Activated T-helper 1 cell treated with anti-CD3 and anti-CD28 coated beads, Interleukin-12 subunit alpha, Interleukin-12 subunit beta, Interleukin-2, Interleukin-4 antibody, amounts not matched to agents 30 ng/mL and 10 ng/mL and 1 ng/mL, durations not matched to agents 14 hours and 24 hours and 36 hours (primary cell): Measurements from ENCODE around the gene AP3S1. TPM values are rescaled to one million over a fixed set of nuclear protein-coding genes. Genes with fewer than 3 reads are reported as not detected.
"Not testable (repeated sequence)": the region's sequence is repeated elsewhere in the genome, so short reads cannot be mapped to it uniquely, and the experiment has no call there.

ENCODE experiments used
- DNase-seq: peaks from one replicate; pipeline ENCODE4 v3.0.0; 2021; ENCODE audit warnings: low spot score
- H3K27ac Mint-ChIP-seq: one replicate; pipeline ENCODE4 v1.8.0; 2021; ENCODE audit warnings: mild to moderate bottlenecking, mixed read lengths
- H3K27me3 Mint-ChIP-seq: one replicate; pipeline ENCODE4 v1.8.0; 2022; ENCODE audit warnings: mild to moderate bottlenecking, moderate library complexity, mixed read lengths; ENCODE audit not compliant: insufficient read depth
- H3K36me3 Mint-ChIP-seq: one replicate; pipeline ENCODE4 v1.8.0; 2021; ENCODE audit warnings: low read depth, mixed read lengths
- H3K4me1 Mint-ChIP-seq: one replicate; pipeline ENCODE4 v1.8.0; 2021; ENCODE audit warnings: low read depth, mixed read lengths
- H3K4me3 Mint-ChIP-seq: one replicate; pipeline ENCODE4 v1.8.0; 2021; ENCODE audit warnings: mild to moderate bottlenecking, moderate library complexity, mixed read lengths
- H3K9me3 Mint-ChIP-seq: one replicate; pipeline ENCODE4 v1.8.0; 2021; ENCODE audit warnings: mixed read lengths
- intact Hi-C: fragments of 100-400 bp; cut with micrococcal nuclease; formaldehyde crosslinking; loops from one replicate; pipeline ENCODE4 v1.15.1; 2024
- total RNA-seq: library from RNA; stranded (reverse); gene quantifications from 2 replicates; pipeline ENCODE4 v1.2.3, GENCODE V29; 2022

Gene AP3S1
- 49.7 and 53.5 TPM in 2 replicates for total RNA-seq

DNA sequence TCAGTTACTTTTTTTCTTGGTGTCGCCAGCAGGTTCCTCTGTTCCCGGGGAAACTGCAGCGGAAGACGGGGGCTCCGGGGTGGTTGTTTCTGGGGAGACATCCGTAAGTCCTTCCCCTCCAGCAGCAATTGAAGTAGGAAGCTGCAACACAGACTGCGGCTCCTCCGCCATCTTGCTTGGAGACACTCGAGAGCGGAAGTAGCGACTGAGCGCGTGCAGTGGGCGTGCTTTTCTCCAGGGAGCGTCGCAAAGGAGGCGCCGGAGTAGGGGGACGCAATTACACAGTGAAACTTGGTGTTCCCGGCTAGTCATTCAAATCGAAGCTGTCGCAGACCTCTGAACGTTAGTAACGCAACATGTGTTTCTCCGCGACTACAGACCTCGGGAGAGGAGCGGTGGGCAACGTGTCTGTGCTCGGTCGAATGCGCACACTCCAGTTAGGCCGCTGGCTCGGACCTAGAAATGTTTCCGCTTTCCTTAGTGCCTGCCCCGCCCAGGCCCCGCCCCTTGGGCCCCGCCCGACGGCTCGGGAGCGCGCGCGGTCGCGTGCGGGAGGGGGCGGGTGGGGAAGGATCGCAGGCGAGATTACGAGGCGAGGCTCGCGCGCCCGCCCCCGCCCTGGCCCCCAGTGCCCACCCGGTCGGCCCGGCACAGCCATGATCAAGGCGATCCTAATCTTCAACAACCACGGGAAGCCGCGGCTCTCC, at the start of gene AP3S1, which contains the start of gene ATG12:
AP3S1 (plus strand) TSS at position 554 of the 707 bp plus-strand sequence; CDS start at position 657, 103 bp downstream.
ATG12 (minus strand) TSS at position 184 of the 707 bp plus-strand sequence; CDS start at position 171, 13 bp downstream.
- Mint-ChIP-seq H3K4me1 (peaks cover 52% of the 10 kb centered on the region), H3K9me3 (no peaks in the 10 kb centered on the region), H3K27ac (peak within 1 kb of the TSS; percentile 99), H3K4me3 (peak within 1 kb of the TSS; percentile 98), H3K36me3 (peaks cover 25% of the 10 kb centered on the region), H3K27me3 (no peaks in the 10 kb centered on the region)
- peak; percentile 87 for DNase-seq
- intact Hi-C loops, result loop anchor here (1.0 to 2.0 kb wide), 9 partner anchors 10 to 672 kb away; partner anchors contain the start of genes COMMD10, FEM1C, PGGT1B and TMED7

DNA sequence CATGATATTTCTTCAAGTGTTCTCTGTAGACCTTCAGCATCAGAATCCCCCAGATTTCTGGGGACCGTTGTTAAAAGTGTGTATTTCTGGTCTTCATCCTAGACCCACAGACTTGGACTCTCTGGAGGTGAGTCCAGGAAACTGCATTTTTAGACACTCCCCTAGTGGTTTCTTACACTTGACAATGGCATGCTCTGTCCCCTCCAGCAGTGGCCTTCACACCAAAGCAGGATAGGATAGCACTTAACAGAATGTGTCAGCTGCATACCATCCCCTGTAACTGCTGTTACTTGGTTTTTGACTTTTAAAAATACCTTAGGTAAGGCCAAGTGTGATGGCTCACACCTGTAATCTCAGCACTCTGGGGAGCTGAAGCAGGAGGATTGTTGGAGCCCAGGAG, 46.0 kb upstream of the AP3S1 start:
- no peaks in the 10 kb centered on the region for H3K9me3 Mint-ChIP-seq
- H3K4me1 Mint-ChIP-seq, result no peaks in the 10 kb centered on the region
- intact Hi-C loops, result no loop called here
- H3K36me3 Mint-ChIP-seq, result no peaks in the 10 kb centered on the region
- no peak overlapping the region for H3K27ac Mint-ChIP-seq
- peaks cover 22% of the 10 kb centered on the region for H3K27me3 Mint-ChIP-seq
- H3K4me3 Mint-ChIP-seq, result no peak overlapping the region
- no peak for DNase-seq

- intact Hi-C loops, result no loop called here
- H3K4me3 Mint-ChIP-seq, result no peak overlapping the region
- H3K27ac Mint-ChIP-seq, result no peak overlapping the region
- no peak for DNase-seq
- peaks cover 19% of the 10 kb centered on the region for H3K27me3 Mint-ChIP-seq
- no peaks in the 10 kb centered on the region for H3K4me1 Mint-ChIP-seq
- H3K9me3 Mint-ChIP-seq, result no peaks in the 10 kb centered on the region
- no peaks in the 10 kb centered on the region for H3K36me3 Mint-ChIP-seq
Measured at GRCh38 chr5:115796656-115797055, 45.1 kb upstream of the AP3S1 start.

DNA sequence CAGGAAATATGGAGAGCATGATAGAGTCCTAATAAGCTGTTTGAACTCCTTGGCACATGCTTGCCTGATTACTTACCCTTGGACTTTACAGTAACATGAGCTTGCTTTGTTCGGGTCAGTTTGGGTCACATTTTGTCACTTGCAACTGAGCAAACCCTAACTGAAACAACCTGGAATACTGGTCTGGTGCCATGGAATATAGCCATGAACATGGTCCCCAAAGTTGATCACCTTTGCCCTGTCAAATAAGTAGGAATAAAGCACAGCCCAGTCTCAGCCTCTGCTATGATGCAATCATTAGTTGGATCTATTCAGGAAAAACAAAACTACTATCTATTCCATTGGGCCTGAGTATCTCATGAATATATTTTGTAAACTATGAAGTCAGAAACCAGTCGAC, 43.5 kb upstream of the AP3S1 start:
- no peak for DNase-seq
- intact Hi-C loops, result no loop called here
- Mint-ChIP-seq H3K9me3 (no peaks in the 10 kb centered on the region), H3K4me3 (no peak overlapping the region), H3K4me1 (no peaks in the 10 kb centered on the region), H3K27me3 (peaks cover 9% of the 10 kb centered on the region), H3K36me3 (no peaks in the 10 kb centered on the region), H3K27ac (no peak overlapping the region)

- Mint-ChIP-seq H3K27me3 (peaks cover 6% of the 10 kb centered on the region), H3K36me3 (peaks cover 3% of the 10 kb centered on the region), H3K4me3 (no peak overlapping the region)
Measured at GRCh38 chr5:115800108-115800507, 41.6 kb upstream of the AP3S1 start.

DNA sequence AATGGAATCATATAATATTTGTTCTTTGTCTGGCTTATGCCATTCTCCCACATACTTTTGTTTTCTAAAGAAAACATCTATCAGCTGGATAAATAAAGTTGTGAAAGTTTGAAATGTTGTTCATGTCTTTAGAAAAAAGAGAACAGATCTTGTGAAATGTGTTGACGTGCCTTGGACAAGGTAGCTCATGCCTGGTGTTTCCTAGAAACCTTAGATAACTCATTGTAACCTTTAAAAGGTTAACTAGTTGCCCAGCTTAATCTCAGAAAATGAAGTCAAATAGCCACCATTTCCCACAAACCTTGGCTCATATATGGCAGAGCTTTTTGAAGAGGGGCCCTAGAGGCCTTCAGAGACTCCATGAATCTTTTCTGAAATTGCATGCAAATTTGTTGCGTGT, 40.6 kb upstream of the AP3S1 start:
- Mint-ChIP-seq H3K4me3 (no peak overlapping the region), H3K9me3 (no peaks in the 10 kb centered on the region), H3K36me3 (peaks cover 3% of the 10 kb centered on the region), H3K27me3 (peaks cover 6% of the 10 kb centered on the region), H3K4me1 (peaks cover 1% of the 10 kb centered on the region), H3K27ac (no peak overlapping the region)
- intact Hi-C loops, result no loop called here
- no peak for DNase-seq

More at GRCh38 chr5:115800108-115800507, 41.6 kb upstream of the AP3S1 start:
- Mint-ChIP-seq H3K4me1 (no peaks in the 10 kb centered on the region), H3K27ac (no peak overlapping the region), H3K9me3 (no peaks in the 10 kb centered on the region)
- DNase-seq, result no peak
- intact Hi-C loops, result no loop called here

- Mint-ChIP-seq H3K9me3 (no peaks in the 10 kb centered on the region), H3K4me3 (no peak overlapping the region), H3K27me3 (peaks cover 6% of the 10 kb centered on the region), H3K27ac (no peak overlapping the region), H3K36me3 (peaks cover 3% of the 10 kb centered on the region), H3K4me1 (peaks cover 9% of the 10 kb centered on the region)
- intact Hi-C loops, result no loop called here
- DNase-seq, result no peak
Measured at GRCh38 chr5:115801984-115802383, 39.8 kb upstream of the AP3S1 start.

GRCh38 chr5:115806986-115807653, 34.6 kb upstream of the AP3S1 start:
- intact Hi-C loops, result no loop called here
- H3K4me1 Mint-ChIP-seq, result peaks cover 55% of the 10 kb centered on the region
- peaks cover 6% of the 10 kb centered on the region for H3K36me3 Mint-ChIP-seq
- no peaks in the 10 kb centered on the region for H3K9me3 Mint-ChIP-seq
- DNase-seq, result no peak
- no peak overlapping the region for H3K4me3 Mint-ChIP-seq
- H3K27ac Mint-ChIP-seq, result no peak overlapping the region
- peaks cover 11% of the 10 kb centered on the region for H3K27me3 Mint-ChIP-seq

DNA sequence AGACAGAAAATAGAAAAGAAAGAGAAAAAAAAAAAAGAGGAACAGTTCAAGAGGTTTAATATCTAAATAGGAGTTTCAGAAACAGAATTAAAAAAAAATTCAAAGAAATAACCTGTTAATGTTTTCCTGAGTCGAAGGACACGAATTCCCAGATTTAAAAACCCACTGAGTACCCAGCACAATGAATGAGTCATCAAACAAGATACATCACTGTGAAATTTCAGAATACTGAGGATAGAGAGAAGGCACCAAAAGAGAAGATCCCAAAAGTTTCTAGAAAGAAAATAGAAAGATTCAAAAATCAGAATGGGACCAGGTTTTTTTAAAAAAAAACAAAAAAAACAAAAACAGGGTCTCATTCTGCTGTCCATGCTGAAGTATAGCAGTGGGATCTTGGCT, 34.1 kb upstream of the AP3S1 start:
- intact Hi-C loops, result no loop called here
- Mint-ChIP-seq H3K9me3 (no peaks in the 10 kb centered on the region), H3K27me3 (peaks cover 13% of the 10 kb centered on the region), H3K4me1 (peaks cover 55% of the 10 kb centered on the region), H3K27ac (no peak overlapping the region), H3K4me3 (no peak overlapping the region), H3K36me3 (peaks cover 6% of the 10 kb centered on the region)
- DNase-seq, result no peak

DNA sequence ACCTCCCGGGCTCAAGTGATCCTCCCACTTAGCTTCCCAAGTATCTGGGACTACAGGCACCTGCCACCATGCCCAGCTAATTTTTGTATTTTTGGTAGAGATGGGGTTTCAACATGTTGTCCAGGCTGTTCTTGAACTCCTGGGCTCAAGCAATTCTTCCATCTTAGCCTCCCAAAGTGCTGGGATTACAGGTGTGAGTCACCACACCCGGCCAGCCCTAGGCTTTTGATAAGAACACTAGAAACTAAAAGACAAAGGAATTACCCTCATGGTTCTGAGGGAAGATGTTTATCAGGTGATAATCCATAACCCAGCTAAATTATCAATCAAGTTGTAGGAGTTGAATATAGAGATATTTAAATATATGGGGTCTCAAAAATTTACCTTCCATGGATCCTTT, 33.7 kb upstream of the AP3S1 start:
- peaks cover 55% of the 10 kb centered on the region for H3K4me1 Mint-ChIP-seq
- DNase-seq, H3K36me3 Mint-ChIP-seq, intact Hi-C loops, H3K27ac Mint-ChIP-seq, H3K9me3 Mint-ChIP-seq, H3K4me3 Mint-ChIP-seq: not testable (repeated sequence)
- peaks cover 12% of the 10 kb centered on the region for H3K27me3 Mint-ChIP-seq

- Mint-ChIP-seq H3K27ac (no peak overlapping the region), H3K9me3 (no peaks in the 10 kb centered on the region), H3K36me3 (peaks cover 3% of the 10 kb centered on the region), H3K27me3 (peaks cover 27% of the 10 kb centered on the region), H3K4me1 (peaks cover 70% of the 10 kb centered on the region), H3K4me3 (no peak overlapping the region)
- intact Hi-C loops, result no loop called here
- DNase-seq, result no peak
Measured at GRCh38 chr5:115809946-115810345, 31.8 kb upstream of the AP3S1 start.

DNA sequence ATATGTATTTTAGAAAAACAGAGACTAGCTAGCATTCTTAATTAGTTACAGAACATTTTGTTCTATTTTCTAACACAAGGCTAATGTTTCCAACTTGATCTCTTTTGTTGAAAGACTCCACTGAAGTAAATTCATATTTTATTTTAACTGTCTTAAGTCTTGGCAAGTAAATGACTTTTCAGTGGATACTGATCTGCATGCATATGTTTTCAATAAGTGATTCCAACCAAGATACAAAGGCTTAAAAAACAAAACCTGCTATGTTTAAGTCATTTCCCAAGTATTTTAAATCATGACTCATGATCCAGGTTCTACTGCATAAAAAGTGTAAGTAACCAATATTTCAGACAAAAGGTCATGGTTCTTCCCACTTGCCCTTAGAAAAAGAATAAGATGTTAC, 31.0 kb upstream of the AP3S1 start:
- Mint-ChIP-seq H3K36me3 (peaks cover 3% of the 10 kb centered on the region), H3K27me3 (peaks cover 35% of the 10 kb centered on the region), H3K27ac (no peak overlapping the region), H3K9me3 (no peaks in the 10 kb centered on the region), H3K4me1 (peaks cover 77% of the 10 kb centered on the region), H3K4me3 (no peak overlapping the region)
- intact Hi-C loops, result no loop called here
- DNase-seq, result no peak

GRCh38 chr5:115811406-115811805, 30.3 kb upstream of the AP3S1 start:
- H3K4me1 Mint-ChIP-seq, result peaks cover 78% of the 10 kb centered on the region
- intact Hi-C loops, result no loop called here
- H3K27ac Mint-ChIP-seq, result no peak overlapping the region
- DNase-seq, result no peak
- peaks cover 3% of the 10 kb centered on the region for H3K36me3 Mint-ChIP-seq
- peaks cover 39% of the 10 kb centered on the region for H3K27me3 Mint-ChIP-seq
- H3K9me3 Mint-ChIP-seq, result no peaks in the 10 kb centered on the region
- no peak overlapping the region for H3K4me3 Mint-ChIP-seq
